DMS79 treated with DMSO at 0.1 percent for 48 hours (cell line): ENCODE data around the gene RASSF6.
"Not testable (repeated sequence)": the region's sequence is repeated elsewhere in the genome, so short reads cannot be mapped to it uniquely, and the experiment has no call there.

Source experiments
- DNase-seq: peaks from one replicate; lab custom pipeline; 2025; lab: John Stamatoyannopoulos, UW

Gene RASSF6

DNA sequence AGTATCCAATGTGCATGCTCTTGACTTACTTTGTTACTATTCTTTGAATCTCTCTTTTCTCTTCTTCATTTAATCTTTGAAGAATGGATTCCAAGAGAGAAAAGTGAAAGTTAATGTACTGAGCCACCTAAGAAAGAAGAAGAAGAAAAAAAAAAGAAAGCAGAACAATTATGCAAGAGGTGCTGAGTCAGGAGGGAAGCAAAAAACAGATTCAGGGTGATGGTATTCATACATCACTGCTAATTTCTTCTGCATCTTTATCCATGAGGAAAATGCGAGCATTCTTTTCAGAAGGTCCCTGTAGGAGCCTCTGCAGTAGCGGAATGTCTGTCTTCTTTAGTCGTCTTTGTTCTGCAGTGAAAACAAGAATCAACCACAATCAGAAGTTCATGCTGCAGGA lies 43.9 kb downstream of the RASSF6 start:
- DNase-seq, result no peak

GRCh38 chr4:73575660-73576059 lies 44.6 kb downstream of the RASSF6 start:
- DNase-seq, result no peak

DNA sequence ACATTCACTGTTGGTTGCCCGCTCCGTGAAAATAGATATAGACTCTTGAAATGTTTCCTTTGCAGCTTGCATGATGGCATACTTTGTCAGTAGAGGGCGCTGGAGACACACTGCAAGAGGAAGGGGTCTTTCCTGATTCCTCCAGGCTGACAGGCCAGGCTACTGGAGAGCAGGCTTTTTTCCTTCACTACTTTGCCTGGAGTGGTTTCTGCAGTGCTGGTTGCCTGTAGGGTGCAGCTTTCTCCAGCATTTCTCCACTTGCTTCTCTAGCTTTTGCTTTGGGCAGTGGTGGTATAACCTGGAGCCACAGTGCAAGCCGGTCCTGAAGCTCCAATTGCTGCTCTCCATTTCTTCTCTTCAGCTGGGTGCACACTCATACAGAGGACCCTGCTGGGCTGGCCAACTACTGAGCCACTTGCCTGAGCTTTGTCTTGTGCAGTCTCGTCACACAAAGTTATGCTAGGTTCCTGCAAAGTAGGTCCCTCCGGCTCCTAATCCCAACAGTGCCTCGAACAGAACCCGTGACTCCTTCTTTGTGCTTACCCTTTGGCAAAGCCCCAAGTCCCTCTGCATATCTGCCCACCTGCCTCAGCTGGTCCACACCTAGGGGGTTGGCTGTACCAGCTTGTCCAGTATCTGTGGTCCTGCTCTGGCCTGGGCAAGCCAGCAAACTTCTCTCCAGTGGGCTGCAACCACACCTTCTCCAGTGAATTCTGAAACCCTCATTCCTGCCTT lies 46.3 kb downstream of the RASSF6 start:
- peak; percentile 36 for DNase-seq

DNA sequence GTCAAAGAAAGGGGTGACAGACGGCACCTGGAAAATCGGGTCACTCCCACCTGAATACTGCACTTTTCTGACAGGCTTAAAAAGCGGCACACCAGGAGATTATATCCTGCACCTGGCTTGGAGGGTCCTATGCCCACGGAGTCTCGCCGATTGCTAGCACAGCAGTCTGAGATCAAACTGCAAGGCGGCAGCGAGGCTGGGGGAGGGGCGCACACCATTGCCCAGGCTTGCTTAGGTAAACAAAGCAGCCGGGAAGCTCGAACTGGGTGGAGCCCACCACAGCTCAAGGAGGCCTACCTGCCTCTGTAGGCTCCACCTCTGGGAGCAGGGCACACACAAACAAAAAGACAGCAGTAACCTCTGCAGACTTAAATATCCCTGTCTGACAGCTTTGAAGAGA lies 69.4 kb downstream of the RASSF6 start:
- DNase-seq, result not testable (repeated sequence)

- DNase-seq, result no peak
Observed at GRCh38 chr4:73544620-73545019, 75.6 kb downstream of the RASSF6 start.

DNA sequence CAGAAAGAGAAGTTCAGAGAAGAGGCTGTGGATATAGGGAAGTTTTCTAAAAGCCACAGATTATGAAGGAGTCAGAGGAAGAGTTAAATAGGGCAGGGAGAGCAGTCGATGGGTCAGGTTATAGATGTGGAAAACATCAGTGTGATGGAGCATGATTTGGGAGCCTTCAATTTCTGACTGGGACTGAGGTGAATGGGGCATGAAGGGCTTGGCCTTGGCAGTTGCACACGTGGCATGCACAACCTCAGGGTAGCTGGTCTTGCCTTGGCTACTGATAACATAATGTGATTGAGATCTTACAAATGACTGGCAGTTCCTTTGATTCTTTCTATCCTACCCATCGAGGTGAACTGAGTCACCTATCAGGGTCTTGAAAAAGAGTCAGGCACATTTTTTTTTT lies 79.0 kb downstream of the RASSF6 start:
- no peak for DNase-seq

GRCh38 chr4:73540826-73541225 lies 79.4 kb downstream of the RASSF6 start:
- no peak for DNase-seq

GRCh38 chr4:73539386-73539785 lies 80.8 kb downstream of the RASSF6 start:
- DNase-seq, result no peak

GRCh38 chr4:73538162-73538561 lies 82.1 kb downstream of the RASSF6 start:
- no peak for DNase-seq

DNA sequence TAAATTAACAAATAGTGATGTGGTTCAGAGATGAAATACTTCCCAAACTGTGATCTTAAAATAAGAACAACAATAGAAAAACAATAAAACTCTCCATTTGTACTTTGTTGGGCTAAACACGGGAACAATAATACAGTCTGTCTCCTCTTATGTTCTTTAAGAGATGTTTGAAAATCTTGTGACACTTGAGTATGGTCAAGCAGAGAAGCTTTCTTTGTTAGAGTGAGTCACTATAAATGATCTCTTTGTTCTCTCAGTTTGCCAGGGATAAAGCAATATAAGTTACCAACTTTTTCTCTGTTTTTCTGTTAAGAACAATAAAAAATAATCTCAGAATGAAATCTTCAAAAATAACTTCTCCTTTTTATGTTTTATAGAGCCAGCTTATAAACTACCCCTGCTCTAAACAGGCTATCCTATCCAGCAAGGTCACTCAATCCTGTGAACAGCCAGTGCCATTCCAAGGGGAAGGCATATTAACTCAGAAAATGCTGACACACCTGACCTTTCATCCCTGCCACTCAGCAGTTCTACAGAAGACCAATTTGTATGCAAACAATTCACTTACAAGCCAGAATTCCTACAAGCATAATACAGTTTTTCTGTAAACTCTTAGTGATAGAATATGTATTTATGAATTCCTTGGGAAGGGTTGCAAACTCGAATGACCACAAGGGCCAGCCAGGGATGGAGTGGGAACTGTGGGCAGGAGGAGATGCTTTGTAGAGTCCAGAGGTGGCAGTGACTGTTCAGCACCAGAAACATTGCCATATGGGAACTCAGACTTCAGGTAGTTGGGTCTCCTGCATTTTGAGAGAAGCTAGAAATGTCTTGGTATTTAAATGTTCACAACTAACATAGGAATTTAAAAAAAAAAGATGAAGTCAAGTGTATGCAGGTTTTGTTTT lies 86.5 kb downstream of the RASSF6 start:
- no peak for DNase-seq

DNA sequence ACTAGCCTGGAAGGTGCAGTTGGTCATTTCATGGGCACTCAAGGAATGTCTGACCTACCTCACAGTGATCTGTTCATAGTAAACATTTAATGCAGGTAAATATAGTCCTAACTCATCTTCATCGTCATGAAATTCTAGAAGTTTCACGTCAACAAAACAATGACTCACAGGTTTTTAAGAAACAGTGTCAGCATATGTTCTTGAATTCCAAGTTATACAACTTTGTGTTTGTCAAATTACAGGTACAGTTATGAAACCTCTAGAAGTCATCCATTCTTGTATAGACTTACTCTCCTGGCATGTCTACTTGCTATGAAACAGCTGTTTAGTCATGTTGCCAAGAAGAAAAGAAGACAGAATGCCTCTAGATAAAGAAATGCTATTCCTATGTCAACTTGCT lies 92.1 kb downstream of the RASSF6 start:
- DNase-seq, result no peak

DNA sequence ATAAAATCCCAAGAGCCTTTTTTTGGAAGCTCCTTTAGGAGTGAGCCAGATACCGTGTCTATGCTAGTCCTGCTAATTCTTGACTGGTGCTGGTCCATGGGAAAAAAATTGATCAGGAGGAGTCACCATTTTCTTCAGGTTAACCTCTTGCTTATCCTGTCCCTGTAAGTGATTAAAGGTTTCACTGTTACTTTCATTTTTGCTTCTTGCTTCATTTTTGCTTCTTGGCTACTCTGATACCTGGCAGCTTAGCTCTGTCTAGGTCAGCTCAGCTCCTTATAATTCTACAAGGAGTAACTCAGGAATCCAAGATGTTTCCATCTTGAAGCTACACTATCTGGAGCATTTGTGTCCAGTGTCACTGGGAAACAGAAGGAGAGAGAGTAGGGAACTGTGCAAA lies 93.0 kb downstream of the RASSF6 start:
- DNase-seq, result no peak

- no peak for DNase-seq
Observed at GRCh38 chr4:73525611-73526010, 94.6 kb downstream of the RASSF6 start.

DNA sequence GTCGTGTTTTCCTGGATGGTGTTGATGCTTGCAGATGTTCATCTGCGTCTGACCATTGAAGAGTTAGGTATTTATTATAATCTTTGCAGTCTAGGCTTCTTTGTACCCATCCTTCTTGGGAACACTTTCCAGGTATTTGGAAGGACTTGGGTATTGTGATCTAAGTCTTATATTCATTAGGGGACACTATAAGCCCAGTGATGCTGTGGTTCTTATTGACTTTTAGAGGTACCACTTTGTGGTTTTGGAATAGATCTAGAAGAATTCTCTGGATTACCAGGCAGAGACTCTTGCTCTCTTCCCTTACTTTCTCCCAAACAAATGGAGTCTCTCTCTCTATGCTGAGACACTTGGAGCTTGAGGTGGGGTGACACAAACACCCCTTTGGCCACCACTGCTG lies 97.1 kb downstream of the RASSF6 start:
- no peak for DNase-seq
